ENCODE results near the gene RBM6. TPM values are rescaled to one million over a fixed set of nuclear protein-coding genes. Genes with fewer than 3 reads are reported as not detected.
"Not testable (repeated sequence)": the region's sequence is repeated elsewhere in the genome, so short reads cannot be mapped to it uniquely, and the experiment has no call there.

The RBM6 gene
- total RNA-seq, 1 experiment from 2014 or later: 21.7 TPM

GRCh38 chr3:49917806-49918590 is 22.0 kb upstream of the RBM6 start:
- DNase-seq (ENCODE audit: low read depth): not testable (repeated sequence)

- peak; percentile 73 for DNase-seq (ENCODE audit: low read depth)
These were observed 15.3 kb upstream of the RBM6 start for GRCh38 chr3:49924683-49925082.

- no peak for DNase-seq (ENCODE audit: low read depth)
These were observed 14.5 kb upstream of the RBM6 start for GRCh38 chr3:49925485-49925884.

- no peak for DNase-seq (ENCODE audit: low read depth)
These were observed 13.7 kb upstream of the RBM6 start for GRCh38 chr3:49926117-49926728.

- DNase-seq (ENCODE audit: low read depth): no peak
These were observed 12.2 kb upstream of the RBM6 start for GRCh38 chr3:49927798-49928197.

GRCh38 chr3:49928481-49929017 is 11.4 kb upstream of the RBM6 start:
- no peak for DNase-seq (ENCODE audit: low read depth)

- DNase-seq (ENCODE audit: low read depth): peak; percentile 83
These were observed 10.4 kb upstream of the RBM6 start, which contains the start of gene MON1A for GRCh38 chr3:49929291-49930167. TSS of gene MON1A (minus strand) at chr3:49929811. CDS start at chr3:49913346, 16,465 bp downstream.

GRCh38 chr3:49930168-49930690 is 9.7 kb upstream of the RBM6 start:
- no peak for DNase-seq (ENCODE audit: low read depth)

GRCh38 chr3:49930922-49931321 is 9.0 kb upstream of the RBM6 start:
- peak; percentile 29 for DNase-seq (ENCODE audit: low read depth)

- not testable (repeated sequence) for DNase-seq (ENCODE audit: low read depth)
These were observed 7.7 kb upstream of the RBM6 start for GRCh38 chr3:49932281-49932680.

GRCh38 chr3:49937090-49937489 is 2.9 kb upstream of the RBM6 start:
- DNase-seq (ENCODE audit: low read depth): no peak

- no peak for DNase-seq (ENCODE audit: low read depth)
These were observed 808 bp downstream of the RBM6 start for GRCh38 chr3:49940667-49941249.

- DNase-seq (ENCODE audit: low read depth): no peak
These were observed 2.7 kb downstream of the RBM6 start for GRCh38 chr3:49942651-49943050.

GRCh38 chr3:49952924-49953323 is 13.0 kb downstream of the RBM6 start:
- no peak for DNase-seq (ENCODE audit: low read depth)

- no peak for DNase-seq (ENCODE audit: low read depth)
These were observed 15.7 kb downstream of the RBM6 start for GRCh38 chr3:49955636-49956035.

GRCh38 chr3:49966233-49966942 is 26.4 kb downstream of the RBM6 start:
- DNase-seq (ENCODE audit: low read depth): peak; percentile 17

GRCh38 chr3:49967291-49967690 is 27.3 kb downstream of the RBM6 start:
- no peak for DNase-seq (ENCODE audit: low read depth)

- DNase-seq (ENCODE audit: low read depth): no peak
These were observed 28.4 kb downstream of the RBM6 start for GRCh38 chr3:49968346-49968745.

GRCh38 chr3:49972656-49973055 is 32.7 kb downstream of the RBM6 start:
- DNase-seq (ENCODE audit: low read depth): no peak

GRCh38 chr3:49976942-49977341 is 37.0 kb downstream of the RBM6 start:
- DNase-seq (ENCODE audit: low read depth): no peak

- no peak for DNase-seq (ENCODE audit: low read depth)
These were observed 44.4 kb downstream of the RBM6 start for GRCh38 chr3:49984394-49984793.

Measured in M059J (cell line).